Skeletal muscle satellite cell (primary cell): ENCODE measurements around the gene ABLIM1.

ENCODE experiments used
- H3K27me3 ChIP-seq: 2 replicates; pipeline ENCODE4 v1.7.0; 2013; ENCODE audit warnings: low read length; ENCODE audit not compliant: control insufficient read depth, insufficient read depth
- H3K36me3 ChIP-seq: 2 replicates; pipeline ENCODE4 v1.7.0; 2013; ENCODE audit warnings: mild to moderate bottlenecking, control low read depth, low read length; ENCODE audit not compliant: insufficient read depth
- H3K4me1 ChIP-seq: 2 replicates; pipeline ENCODE4 v1.7.0; 2013; ENCODE audit warnings: low read length; ENCODE audit not compliant: control insufficient read depth, insufficient read depth
- H3K4me2 ChIP-seq: 2 replicates; pipeline ENCODE4 v1.7.0; 2013; ENCODE audit warnings: mild to moderate bottlenecking, low read length
- H3K4me3 ChIP-seq: 2 replicates; pipeline ENCODE4 v1.7.0; 2013; ENCODE audit warnings: low read length
- H3K9ac ChIP-seq: 2 replicates; pipeline ENCODE4 v1.7.0; 2013; ENCODE audit warnings: mild to moderate bottlenecking, low read depth, low read length, moderate library complexity
- H3K9me3 ChIP-seq: replicated peaks from 2 replicates; pipeline ENCODE4 v1.7.0; 2013; ENCODE audit warnings: mild to moderate bottlenecking, control low read depth, low read length

The ABLIM1 gene

DNA sequence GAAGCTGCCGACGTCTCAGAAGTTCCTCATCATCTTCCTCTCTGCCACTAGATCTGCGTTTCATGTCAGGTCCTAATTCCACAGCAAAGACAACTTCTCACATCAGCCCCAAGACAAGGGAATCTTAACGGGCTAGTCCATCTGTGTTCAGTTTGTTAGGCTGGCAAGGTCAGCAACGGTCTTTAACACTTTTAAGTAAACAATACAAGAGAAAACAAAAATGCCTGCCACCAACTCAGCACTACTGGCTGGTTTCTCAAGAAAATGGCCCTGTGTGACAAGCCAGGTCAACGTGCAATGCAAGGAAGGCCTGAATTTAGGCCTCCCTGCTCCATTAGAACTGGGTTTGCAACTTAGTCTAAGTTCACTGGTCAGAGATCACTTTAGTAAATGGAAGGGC lies 212.7 kb downstream of the ABLIM1 start:
- H3K4me1 ChIP-seq = no peaks in the 10 kb centered on the region
- H3K4me3 ChIP-seq = no peak overlapping the region
- H3K9ac ChIP-seq = no peak overlapping the region
- H3K4me2 ChIP-seq = no peak overlapping the region
- no peaks in the 10 kb centered on the region for H3K9me3 ChIP-seq
- H3K27me3 ChIP-seq = no peaks in the 10 kb centered on the region
- no peaks in the 10 kb centered on the region for H3K36me3 ChIP-seq

DNA sequence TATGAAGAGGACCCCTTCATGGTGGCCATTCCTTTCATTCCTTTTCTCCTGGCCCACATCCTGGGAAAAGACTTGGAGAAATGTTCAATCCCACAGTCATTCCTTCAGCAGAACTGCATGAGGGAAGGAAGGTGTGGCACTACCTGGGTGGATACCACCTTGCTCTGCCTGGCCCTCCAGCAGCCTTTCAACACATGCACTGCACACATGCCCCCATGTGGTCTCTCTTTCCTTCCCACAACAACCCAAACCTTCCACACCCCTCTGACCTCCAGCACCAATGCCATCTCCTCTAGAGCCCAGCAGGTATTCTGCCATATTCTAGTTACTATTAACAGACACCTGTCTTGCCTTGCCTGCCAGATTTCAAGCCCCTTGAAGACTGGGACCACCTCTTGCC lies 213.3 kb downstream of the ABLIM1 start:
- Histone ChIP-seq H3K9me3 (no peaks in the 10 kb centered on the region), H3K4me1 (no peaks in the 10 kb centered on the region), H3K4me2 (no peak overlapping the region), H3K9ac (no peak overlapping the region), H3K27me3 (no peaks in the 10 kb centered on the region), H3K36me3 (no peaks in the 10 kb centered on the region), H3K4me3 (no peak overlapping the region)

DNA sequence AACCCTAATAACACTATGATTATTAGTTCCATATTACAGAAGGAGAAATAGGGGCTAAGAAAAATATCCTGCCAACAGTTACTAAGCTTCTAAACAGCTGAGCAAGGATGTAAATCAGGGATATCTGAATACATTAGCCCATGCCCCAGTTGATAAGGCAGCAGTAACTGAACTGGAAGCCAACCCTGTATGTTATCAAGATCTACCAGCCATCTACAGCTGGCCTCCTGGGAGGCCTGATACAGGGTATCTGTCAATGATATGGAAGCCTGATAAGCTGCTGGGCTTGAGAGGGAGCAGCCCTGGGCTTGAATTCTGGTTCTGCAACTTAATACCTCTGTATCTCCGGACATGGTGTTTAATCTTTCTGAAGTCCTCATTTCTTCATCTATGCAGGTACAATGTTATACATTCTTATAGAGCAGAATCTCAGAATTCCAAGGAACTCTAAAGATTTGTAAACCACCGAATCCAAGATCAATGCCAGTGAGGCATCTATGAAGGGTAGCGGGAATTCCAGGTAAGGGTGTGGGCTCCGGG lies 215.9 kb downstream of the ABLIM1 start:
- Histone ChIP-seq H3K4me2 (no peak overlapping the region), H3K36me3 (no peaks in the 10 kb centered on the region), H3K4me1 (no peaks in the 10 kb centered on the region), H3K9ac (no peak overlapping the region), H3K9me3 (no peaks in the 10 kb centered on the region), H3K27me3 (no peaks in the 10 kb centered on the region), H3K4me3 (no peak overlapping the region)

DNA sequence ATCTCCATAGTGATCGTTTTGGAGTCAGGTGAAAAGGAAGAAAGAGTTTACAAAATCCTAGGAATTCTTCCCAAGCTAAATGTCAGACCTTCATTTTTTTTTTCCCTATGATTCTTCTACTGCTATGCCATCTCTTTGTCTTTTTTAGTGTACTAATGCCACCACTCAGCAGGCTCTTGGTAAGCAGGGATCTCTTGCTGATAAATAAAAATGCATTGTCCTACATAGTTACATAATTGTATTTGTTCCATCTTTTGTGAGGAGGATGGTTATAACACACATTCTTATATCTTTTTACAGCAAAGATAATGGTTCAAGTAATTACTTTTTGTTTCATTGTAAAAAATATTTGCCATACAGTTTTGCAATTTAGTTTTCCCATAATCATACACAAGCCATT lies 217.0 kb downstream of the ABLIM1 start:
- H3K27me3 ChIP-seq = no peaks in the 10 kb centered on the region
- H3K4me1 ChIP-seq = no peaks in the 10 kb centered on the region
- H3K36me3 ChIP-seq = no peaks in the 10 kb centered on the region
- H3K4me3 ChIP-seq = no peak overlapping the region
- no peaks in the 10 kb centered on the region for H3K9me3 ChIP-seq
- H3K9ac ChIP-seq = no peak overlapping the region
- H3K4me2 ChIP-seq = no peak overlapping the region

DNA sequence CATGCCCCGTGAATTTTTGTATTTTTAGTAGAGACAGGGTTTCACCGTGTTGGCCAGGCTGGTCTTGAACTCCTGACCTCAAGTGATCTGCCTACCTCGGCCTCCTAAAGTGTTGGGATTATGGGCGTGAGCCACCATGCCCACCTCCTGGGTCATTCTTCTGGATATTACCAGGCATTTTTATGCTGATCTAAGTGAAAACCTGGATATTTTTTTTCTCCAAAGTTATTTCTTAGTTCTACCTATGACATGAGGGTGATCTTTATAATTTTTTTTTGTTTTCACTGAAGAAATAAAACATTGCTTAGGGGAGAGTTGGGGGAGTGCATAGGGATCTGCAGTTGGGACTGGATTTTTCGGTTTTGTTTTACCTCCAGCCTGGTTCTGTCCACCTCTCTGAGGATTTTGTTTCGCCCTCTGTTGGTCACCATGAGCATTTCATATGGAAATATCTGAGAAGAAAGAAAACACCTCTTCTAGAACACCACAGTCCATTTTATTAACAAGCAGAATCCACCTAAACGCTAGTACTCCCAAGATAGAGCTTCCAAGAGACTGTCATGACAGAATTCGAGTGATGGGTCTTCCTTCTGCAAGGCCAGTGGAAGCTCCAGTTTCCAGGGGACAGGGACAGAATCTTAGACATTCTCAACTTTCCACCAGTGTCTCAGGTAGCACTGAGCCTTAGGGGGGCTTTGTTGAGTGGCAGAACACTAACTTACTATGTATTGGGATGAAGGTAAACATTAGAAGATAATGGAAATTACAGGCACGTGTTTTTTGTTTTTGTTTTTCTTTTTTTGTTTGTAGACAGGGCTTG lies 220.4 kb downstream of the ABLIM1 start:
- no peak overlapping the region for H3K4me2 ChIP-seq
- H3K9me3 ChIP-seq = no peaks in the 10 kb centered on the region
- no peaks in the 10 kb centered on the region for H3K4me1 ChIP-seq
- H3K4me3 ChIP-seq = no peak overlapping the region
- no peaks in the 10 kb centered on the region for H3K36me3 ChIP-seq
- H3K9ac ChIP-seq = no peak overlapping the region
- no peaks in the 10 kb centered on the region for H3K27me3 ChIP-seq

DNA sequence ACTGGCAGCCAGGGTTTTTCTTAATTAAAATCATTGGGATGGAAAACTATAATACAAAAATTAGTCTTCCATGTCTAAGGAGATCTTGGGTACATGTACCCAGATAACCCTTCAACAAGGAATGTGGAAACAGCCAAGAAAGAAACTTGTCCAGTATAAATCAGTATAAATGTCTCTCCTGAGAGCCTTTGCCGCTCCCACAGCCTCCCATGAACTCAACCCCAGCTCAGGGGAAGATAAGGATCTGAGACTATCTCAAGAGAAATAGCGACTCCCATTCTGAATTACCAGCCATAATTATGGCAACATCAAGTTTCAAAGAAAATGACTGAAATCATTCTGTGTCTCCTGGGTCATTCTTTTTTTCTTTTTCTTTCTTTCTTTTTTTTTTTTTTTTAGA lies 221.1 kb downstream of the ABLIM1 start:
- no peak overlapping the region for H3K4me2 ChIP-seq
- no peak overlapping the region for H3K4me3 ChIP-seq
- no peak overlapping the region for H3K9ac ChIP-seq
- no peaks in the 10 kb centered on the region for H3K9me3 ChIP-seq
- no peaks in the 10 kb centered on the region for H3K4me1 ChIP-seq
- H3K27me3 ChIP-seq = no peaks in the 10 kb centered on the region
- no peaks in the 10 kb centered on the region for H3K36me3 ChIP-seq

DNA sequence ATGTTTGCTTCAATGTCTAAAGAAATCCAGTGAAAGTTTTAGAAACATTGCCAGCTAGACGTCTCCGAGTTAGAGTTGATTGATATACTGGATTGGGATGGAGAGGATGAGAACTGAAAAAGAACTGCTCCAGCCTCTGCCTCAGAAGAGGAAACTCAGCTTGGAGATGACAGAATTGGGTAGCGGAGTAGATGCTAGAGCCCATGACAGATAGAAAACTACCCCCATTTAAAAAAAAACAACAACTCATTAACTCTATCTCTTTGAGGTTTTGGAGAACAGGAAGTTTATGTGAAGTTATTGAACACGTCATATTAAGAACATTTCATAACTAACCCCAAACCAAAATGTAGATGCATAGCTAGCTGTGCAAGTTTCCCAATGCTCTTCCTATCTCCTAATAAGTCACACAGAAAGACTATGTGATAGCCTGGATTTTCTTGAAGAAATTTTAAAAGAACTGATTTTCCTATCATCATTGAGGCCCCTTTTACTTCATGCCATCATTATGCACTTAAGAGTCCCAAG lies 225.4 kb downstream of the ABLIM1 start:
- no peaks in the 10 kb centered on the region for H3K36me3 ChIP-seq
- H3K27me3 ChIP-seq = no peaks in the 10 kb centered on the region
- no peak overlapping the region for H3K9ac ChIP-seq
- no peaks in the 10 kb centered on the region for H3K9me3 ChIP-seq
- no peak overlapping the region for H3K4me3 ChIP-seq
- H3K4me1 ChIP-seq = no peaks in the 10 kb centered on the region
- H3K4me2 ChIP-seq = no peak overlapping the region

DNA sequence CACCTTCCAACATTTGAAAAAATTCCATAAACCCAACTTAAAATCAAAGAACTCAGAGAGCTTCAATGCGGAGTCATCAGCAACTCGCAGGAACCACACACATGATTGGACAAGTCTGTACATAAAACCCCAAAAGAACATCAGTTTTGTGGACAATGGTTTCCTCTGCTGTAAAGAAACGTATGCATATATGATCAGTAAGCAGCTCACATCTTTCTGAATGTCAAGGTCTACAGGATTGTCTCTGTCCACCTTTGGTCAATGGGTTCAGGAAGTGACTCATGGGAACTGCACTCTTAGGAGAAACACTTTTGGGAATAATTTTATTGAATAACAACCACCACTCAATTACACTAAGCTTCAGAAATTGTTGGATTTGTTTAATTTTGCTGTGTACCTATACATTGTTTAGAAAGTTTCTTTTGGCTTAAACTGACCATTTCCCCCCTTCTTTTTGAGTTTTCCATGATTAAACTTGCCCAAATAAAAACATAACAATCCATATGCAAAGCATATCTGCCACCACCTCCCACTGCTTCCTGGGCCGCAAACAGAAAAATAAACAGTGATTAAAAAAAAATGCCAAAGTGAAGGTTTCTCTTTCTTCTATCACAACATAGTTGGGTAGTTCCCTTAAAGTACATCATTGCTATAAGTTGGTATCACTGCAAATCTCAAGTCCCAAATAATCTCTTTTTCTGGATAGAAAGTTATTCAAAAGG lies 226.5 kb downstream of the ABLIM1 start:
- Histone ChIP-seq H3K4me2 (no peak overlapping the region), H3K4me1 (no peaks in the 10 kb centered on the region), H3K27me3 (peaks cover 1% of the 10 kb centered on the region), H3K9ac (no peak overlapping the region), H3K9me3 (no peaks in the 10 kb centered on the region), H3K4me3 (no peak overlapping the region), H3K36me3 (no peaks in the 10 kb centered on the region)

DNA sequence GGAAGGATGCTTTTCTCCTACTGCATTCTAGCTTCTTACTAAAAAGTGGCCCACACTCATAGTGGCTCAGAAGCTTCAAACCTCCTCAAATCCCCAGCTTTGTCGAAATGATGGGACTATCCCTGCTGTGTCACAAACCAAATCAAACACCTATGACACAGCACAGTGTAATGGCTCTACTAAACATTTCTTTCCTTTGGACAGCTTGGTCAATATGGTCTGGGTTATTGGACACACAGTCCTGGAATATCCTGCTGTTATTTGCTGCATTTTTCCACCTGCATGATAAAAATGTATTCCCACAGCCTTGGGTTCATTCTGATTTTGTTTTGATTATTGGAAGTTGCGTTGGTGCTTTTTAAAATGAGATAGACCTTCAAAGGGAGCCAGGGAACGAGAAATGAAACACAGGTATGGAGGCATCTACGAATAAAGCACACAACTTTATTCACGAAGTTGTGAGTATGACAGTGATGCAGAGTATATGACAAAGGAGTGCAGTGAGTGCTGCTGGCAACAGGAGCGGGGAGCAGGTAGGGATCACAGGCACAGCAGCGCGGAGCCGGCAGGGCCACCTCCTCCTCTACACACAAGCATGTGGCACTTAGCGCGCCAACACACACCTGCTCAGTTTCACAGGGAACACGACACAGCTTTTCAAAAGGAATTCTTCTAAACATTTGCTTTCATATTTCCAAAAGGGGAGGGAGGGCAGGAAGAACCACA lies 227.2 kb downstream of the ABLIM1 start:
- no peak overlapping the region for H3K4me2 ChIP-seq
- no peaks in the 10 kb centered on the region for H3K36me3 ChIP-seq
- peaks cover 6% of the 10 kb centered on the region for H3K27me3 ChIP-seq
- H3K9me3 ChIP-seq = no peaks in the 10 kb centered on the region
- H3K4me1 ChIP-seq = no peaks in the 10 kb centered on the region
- H3K9ac ChIP-seq = no peak overlapping the region
- H3K4me3 ChIP-seq = no peak overlapping the region

DNA sequence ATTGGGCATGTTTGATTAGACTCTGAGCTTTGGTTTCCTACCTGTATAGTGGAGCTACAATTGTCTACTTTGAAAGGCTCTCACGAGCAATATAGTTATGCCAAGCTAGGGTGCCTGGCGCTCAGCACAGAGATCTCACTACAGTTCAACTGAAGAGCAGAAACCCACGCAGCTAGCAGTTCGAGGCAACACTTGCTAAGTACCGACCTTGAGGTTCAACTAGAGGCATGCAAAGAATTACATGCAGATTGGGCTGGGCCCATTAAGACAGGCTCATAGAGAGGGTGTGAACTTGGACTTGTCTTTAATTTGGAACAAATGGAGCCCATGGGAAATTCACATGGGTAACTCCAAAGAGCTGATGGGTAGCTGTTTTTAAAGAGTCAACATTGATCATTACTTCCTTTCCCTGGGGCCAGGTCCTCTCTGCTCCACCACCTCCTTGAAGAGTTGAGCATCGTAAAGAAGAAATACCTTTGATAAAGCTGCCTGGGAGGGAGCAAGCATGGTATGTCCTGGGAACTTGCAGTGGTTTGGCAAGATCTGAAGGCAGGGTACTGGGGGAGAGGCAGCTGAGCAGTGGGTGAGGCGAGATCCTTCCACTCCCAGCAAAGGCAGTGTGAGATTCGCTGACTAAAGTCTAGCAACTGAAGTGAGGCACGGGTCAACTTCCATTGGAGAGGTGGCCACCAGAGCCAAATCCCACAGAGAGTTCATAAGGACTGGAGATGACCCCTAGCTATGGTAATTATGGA lies 228.3 kb downstream of the ABLIM1 start:
- H3K4me3 ChIP-seq = no peak overlapping the region
- no peaks in the 10 kb centered on the region for H3K9me3 ChIP-seq

More for the DNA sequence above, 228.3 kb downstream of the ABLIM1 start:
- Histone ChIP-seq H3K9ac (no peak overlapping the region), H3K27me3 (peaks cover 6% of the 10 kb centered on the region), H3K4me1 (no peaks in the 10 kb centered on the region), H3K4me2 (no peak overlapping the region), H3K36me3 (no peaks in the 10 kb centered on the region)
